Measurements from ENCODE around the gene AATK.

- TF ChIP-seq POLR2A (IDR thresholded peaks at IDR 0.05; ENCODE audit: low read length) (no peak), GATA1 (IDR thresholded peaks at IDR 0.05; ENCODE audit: low read depth, low read length) (no peak)
Observed at GRCh38 chr17:81157848-81158687, 8.0 kb downstream of the AATK start.
